ENCODE data around the gene TMEM131. TPM values are rescaled to one million over a fixed set of nuclear protein-coding genes. Genes with fewer than 3 reads are reported as not detected.

TMEM131 gene
- polyA plus RNA-seq, 3 donors = 7.0 to 23.6 (median 8.2) TPM

- no peak overlapping the region for H3K27ac ChIP-seq (ENCODE audit: low read depth in 1 of 2, low read length in 2 of 2)
- H3K36me3 ChIP-seq (replicated peaks in 1 of 2; ENCODE audit: control insufficient read depth in 1 of 2, insufficient read depth in 2 of 2, low read length in 2 of 2) = peaks cover 3 to 10% of the 10 kb centered on the region in 2 donors
- peaks cover 20% of the 10 kb centered on the region for H3K4me1 Mint-ChIP-seq
- H3K9me3 Mint-ChIP-seq = peaks cover 0 to 3% (median 0%) of the 10 kb centered on the region in 7 donors
- H3K4me3 Mint-ChIP-seq = no peak overlapping the region
- H3K9ac ChIP-seq (ENCODE audit: insufficient read depth, low read length, poor library complexity, severe bottlenecking) = no peak overlapping the region
- intact Hi-C loops (cut with micrococcal nuclease) = loop anchor here in 1 of 2 donors (10.0 kb wide), 1 partner anchor 644 kb away; no protein-coding TSS in a partner anchor
- H3K4me2 ChIP-seq (replicated peaks; ENCODE audit: extremely low read depth, low read length, poor library complexity, severe bottlenecking) = no peak overlapping the region
- no peak for DNase-seq
- H3K4me1 ChIP-seq (ENCODE audit: control insufficient read depth in 1 of 2, insufficient read depth in 2 of 2, low read length in 2 of 2) = peaks cover 7% of the 10 kb centered on the region in 2 donors
- no peaks in the 10 kb centered on the region for H4K20me1 ChIP-seq (ENCODE audit: insufficient read depth, low read length)
- H2AFZ ChIP-seq (ENCODE audit: insufficient read depth, low read depth, low read length, poor library complexity, severe bottlenecking) = no peak overlapping the region
- 97% methylated on average over 15 of the region's 20 CpGs for WGBS (ENCODE audit: insufficient coverage)
- no peak overlapping the region for H3K27ac Mint-ChIP-seq
- no peaks in the 10 kb centered on the region for H3K27me3 ChIP-seq (ENCODE audit: control insufficient read depth in 2 of 2, insufficient read depth in 2 of 2, low read length in 2 of 2)
- peaks cover 15 to 17% of the 10 kb centered on the region in 2 donors for H3K36me3 Mint-ChIP-seq
- peaks cover 0 to 8% (median 7%) of the 10 kb centered on the region in 3 donors for H3K27me3 Mint-ChIP-seq (ENCODE audit: low read depth in 3 of 3)
- no peaks in the 10 kb centered on the region for H3K9me3 ChIP-seq (replicated peaks in 1 of 2; ENCODE audit: control insufficient read depth in 1 of 2, insufficient read depth in 1 of 2, low read length in 2 of 2)
- H3K4me3 ChIP-seq (replicated peaks in 1 of 3; ENCODE audit: low read depth in 2 of 3, low read length in 3 of 3) = no peak overlapping the region
- no peaks in the 10 kb centered on the region for H3K79me2 ChIP-seq (ENCODE audit: insufficient read depth, low read length)
- no peak for TF ChIP-seq CTCF (IDR thresholded peaks at IDR 0.05)
Measured at GRCh38 chr2:97741251-97741650, 254.5 kb downstream of the TMEM131 start.

GRCh38 chr2:97740590-97741182, 255.1 kb downstream of the TMEM131 start:
- Histone ChIP-seq H2AFZ (ENCODE audit: insufficient read depth, low read depth, low read length, poor library complexity, severe bottlenecking) (no peak overlapping the region), H3K9ac (ENCODE audit: insufficient read depth, low read length, poor library complexity, severe bottlenecking) (no peak overlapping the region), H4K20me1 (ENCODE audit: insufficient read depth, low read length) (no peaks in the 10 kb centered on the region), H3K4me1 (ENCODE audit: control insufficient read depth in 1 of 2, insufficient read depth in 2 of 2, low read length in 2 of 2) (peaks cover 7% of the 10 kb centered on the region in 2 donors), H3K4me2 (replicated peaks; ENCODE audit: extremely low read depth, low read length, poor library complexity, severe bottlenecking) (no peak overlapping the region), H3K79me2 (ENCODE audit: insufficient read depth, low read length) (no peaks in the 10 kb centered on the region), H3K9me3 (replicated peaks in 1 of 2; ENCODE audit: control insufficient read depth in 1 of 2, insufficient read depth in 1 of 2, low read length in 2 of 2) (no peaks in the 10 kb centered on the region), H3K27ac (ENCODE audit: low read depth in 1 of 2, low read length in 2 of 2) (no peak overlapping the region), H3K27me3 (ENCODE audit: control insufficient read depth in 2 of 2, insufficient read depth in 2 of 2, low read length in 2 of 2) (no peaks in the 10 kb centered on the region), H3K36me3 (replicated peaks in 1 of 2; ENCODE audit: control insufficient read depth in 1 of 2, insufficient read depth in 2 of 2, low read length in 2 of 2) (peaks cover 3 to 10% of the 10 kb centered on the region in 2 donors), H3K4me3 (replicated peaks in 1 of 3; ENCODE audit: low read depth in 2 of 3, low read length in 3 of 3) (no peak overlapping the region)
- Mint-ChIP-seq H3K36me3 (peaks cover 12 to 14% of the 10 kb centered on the region in 2 donors), H3K9me3 (peaks cover 0 to 3% (median 0%) of the 10 kb centered on the region in 7 donors), H3K27ac (no peak overlapping the region), H3K4me1 (peaks cover 20% of the 10 kb centered on the region), H3K27me3 (ENCODE audit: low read depth in 3 of 3) (peaks cover 1 to 8% (median 5%) of the 10 kb centered on the region in 3 donors), H3K4me3 (no peak overlapping the region)
- TF ChIP-seq CTCF (IDR thresholded peaks at IDR 0.05) = peak; percentile 89
- intact Hi-C loops (cut with micrococcal nuclease) = loop anchor here in 1 of 2 donors (10.0 kb wide), 1 partner anchor 644 kb away; no protein-coding TSS in a partner anchor
- peak; percentile 27 to 44 (median 43) for DNase-seq
- WGBS (ENCODE audit: insufficient coverage) = 44% methylated on average over 17 of the region's 19 CpGs
